ENCODE results near the gene FHIT.

The FHIT gene

DNA sequence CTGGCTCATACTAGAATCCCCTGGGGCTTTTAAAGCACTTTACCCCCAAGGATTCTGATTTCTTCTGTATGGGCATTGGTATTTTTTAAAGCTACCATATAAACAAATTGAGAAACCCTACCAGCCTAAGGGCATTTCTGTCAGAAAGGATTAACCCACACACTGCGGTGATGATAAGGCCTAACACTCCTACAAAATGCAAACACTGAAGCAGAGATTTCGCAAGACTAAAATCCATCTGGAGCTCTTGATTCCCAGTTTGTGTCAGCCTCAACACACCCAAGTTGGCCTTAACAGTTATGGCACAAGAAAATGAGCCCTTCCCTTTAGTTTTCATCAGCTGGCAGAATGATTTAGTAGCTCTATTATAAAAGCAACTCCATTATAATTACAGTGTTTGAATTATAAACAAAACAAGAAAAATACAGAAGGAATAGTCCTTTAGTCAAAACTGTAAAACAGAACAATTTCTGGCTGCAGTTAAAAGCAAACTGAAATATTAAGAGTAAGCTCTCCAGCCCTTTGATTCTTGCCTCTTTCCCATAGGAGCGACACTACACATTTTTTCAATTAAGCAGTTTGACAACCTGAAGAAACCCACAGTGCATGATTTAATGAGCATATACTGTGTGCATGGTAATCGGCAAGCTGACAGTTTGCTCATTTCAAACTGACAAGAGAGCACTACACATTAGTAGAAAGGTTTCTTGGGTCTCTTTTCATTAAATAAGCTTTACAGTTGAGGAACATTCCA lies 441.2 kb downstream of the FHIT start:
- no peak for DNase-seq

GRCh38 chr3:60803216-60804173 lies 447.8 kb downstream of the FHIT start:
- no peak for DNase-seq

DNA sequence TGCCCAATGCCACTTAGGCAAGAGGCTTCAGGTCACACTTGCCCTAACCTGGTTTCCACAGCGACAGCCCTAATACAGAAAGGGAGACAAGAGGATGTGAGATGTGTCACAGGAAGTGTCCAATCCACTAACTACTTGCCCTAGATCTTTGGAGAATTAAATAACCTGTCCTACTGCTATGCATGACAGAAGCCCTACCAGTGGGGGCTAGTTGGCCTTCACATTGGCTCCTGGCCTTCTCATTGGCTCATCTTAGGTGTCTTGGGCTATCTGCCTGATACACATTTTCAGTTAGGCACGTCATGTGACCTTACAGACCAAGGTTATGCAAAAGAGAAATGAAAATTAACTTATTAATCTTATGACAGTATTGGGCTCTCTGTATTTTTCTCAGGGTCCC lies 449.9 kb downstream of the FHIT start:
- DNase-seq, result no peak

- DNase-seq, result no peak
Measured at GRCh38 chr3:60798456-60798855, 452.8 kb downstream of the FHIT start.

DNA sequence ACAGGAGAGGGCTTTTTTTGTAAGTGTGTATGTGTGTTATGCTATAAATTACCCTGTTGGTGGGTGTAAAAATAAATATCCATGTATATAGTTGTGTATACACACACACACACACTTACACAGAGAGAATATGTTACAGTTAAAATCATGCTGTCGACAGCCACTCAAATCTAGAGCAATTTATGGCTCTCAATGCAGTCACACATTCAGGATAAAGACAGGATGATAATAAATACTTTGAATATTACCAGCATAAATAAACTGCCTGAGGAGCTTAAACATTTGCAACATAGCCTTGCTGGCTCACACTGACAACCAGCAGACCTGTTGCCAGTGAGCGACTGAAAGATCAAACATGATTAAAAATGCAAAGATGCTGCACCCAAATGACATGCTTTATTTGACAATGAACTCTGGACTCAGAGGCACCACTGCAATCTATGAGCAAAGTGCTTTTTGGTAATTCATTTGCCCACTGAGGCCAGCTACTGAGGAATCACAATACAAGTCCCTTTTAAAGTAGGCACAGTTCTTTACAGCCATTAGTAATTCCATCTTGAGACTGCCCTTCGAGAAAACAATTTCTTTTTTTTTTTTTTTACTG lies 458.9 kb downstream of the FHIT start:
- no peak for DNase-seq

DNA sequence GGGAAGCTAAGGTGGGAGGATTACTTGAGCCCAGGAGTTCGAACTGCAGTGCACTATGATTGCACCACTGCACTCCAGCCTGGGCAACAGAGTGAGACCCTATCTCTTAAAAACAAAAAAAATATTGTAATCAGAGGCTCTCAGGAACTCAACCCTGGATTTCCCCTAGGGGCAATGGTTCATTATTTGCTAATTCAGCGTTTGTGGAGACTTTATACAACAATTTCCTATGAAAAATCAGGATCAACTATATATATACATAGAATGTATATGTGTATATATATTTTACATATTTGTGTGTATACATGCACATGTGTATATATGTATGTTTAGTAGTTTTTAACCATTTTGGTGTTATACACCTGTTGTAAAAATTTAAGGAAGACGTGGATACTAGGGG lies 463.1 kb downstream of the FHIT start:
- no peak for DNase-seq

DNA sequence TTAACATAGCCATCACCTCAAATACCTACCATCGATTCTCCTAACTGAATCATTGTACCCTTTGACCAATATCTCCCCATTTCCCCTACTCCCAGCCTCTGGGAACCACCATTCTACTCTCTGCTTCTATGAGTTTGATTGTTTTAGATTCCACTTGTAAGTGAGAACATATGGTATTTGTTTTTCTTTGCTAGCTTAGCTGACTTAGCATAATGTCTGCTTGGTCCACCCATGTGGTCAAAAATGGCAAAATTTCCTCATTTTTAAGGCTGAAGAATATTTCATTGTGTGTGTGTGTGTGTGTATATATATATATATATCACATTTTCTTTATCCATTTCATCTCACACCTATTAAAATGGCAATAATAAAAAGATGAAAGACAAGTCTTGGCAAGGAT lies 469.3 kb downstream of the FHIT start:
- no peak for DNase-seq

DNA sequence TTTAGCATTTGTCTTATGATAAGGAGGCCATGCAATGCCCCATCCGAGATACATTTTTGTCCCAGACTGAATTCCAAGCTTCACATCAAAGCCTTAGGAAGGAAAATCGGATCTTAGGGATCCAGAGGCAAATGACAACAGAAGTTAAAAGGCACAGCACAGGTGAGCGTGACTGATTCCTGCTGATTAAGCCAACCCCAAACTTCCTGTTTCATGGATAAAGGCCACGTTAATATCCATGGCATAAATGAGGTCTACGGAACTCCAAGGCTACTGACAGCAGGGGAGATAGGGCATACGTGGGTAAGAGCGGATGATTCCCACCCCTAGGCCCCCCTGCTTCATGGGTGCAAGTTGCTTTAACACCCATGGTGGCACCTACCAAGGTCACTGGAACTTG lies 471.6 kb downstream of the FHIT start:
- DNase-seq, result no peak

DNA sequence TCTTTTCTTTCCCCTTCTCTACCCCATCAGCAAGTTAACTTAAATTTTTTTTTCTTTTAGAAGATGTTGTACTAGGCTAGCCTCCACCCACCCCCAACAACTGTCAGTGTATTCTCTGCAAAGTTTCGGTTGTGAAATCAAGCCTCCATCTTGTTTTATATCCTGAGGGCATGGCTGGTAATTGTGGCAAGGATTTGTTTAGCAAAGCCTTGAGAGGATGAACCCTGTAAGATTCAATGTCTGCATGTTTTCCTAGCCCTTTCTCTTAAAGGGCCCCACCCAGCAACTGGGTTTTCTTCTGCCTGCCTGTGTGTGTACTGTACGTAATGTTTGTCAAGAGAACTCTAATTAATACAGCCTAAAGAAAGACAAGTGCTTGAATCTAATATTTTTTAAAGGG lies 475.3 kb downstream of the FHIT start:
- no peak for DNase-seq

GRCh38 chr3:60774617-60775016 lies 476.6 kb downstream of the FHIT start:
- no peak for DNase-seq

GRCh38 chr3:60772584-60772983 lies 478.7 kb downstream of the FHIT start:
- no peak for DNase-seq

DNA sequence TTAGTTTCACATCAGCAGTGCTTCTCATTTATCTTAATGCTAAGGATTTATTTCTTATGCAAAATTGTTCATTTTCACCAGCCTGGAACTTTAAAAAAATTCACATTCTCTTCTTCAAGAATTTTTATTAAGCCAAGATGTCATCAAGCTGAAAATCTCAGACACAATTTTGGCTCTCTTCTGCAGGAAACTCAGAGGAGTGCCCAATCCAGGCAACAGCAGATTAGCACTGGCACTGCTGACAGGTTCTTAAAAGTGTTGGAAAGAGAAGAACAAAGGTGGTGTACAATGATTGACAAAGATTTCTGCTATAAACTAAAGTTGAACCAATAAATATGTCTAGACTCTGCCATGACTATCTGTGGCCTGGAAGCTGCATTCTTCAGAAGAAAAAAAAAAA lies 479.5 kb downstream of the FHIT start:
- no peak for DNase-seq

DNA sequence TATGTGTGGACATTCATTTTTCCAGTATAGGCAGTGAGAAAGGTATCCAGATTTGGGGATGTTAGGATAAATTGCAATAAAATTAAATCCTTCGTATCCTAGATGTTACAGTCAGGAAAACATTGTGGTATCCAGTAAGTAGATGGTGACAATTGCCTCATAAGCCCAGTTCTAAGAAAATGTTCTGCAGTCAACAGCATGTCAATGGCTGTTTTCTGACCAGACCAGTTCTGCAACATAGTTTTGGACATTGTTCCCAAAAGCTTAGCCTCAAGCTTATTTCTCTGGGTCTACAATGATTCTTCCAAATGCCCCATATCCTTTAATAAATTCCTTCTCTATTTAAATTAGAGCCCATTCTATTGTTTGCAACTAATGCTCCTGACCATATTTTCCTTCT lies 480.7 kb downstream of the FHIT start:
- no peak for DNase-seq

DNA sequence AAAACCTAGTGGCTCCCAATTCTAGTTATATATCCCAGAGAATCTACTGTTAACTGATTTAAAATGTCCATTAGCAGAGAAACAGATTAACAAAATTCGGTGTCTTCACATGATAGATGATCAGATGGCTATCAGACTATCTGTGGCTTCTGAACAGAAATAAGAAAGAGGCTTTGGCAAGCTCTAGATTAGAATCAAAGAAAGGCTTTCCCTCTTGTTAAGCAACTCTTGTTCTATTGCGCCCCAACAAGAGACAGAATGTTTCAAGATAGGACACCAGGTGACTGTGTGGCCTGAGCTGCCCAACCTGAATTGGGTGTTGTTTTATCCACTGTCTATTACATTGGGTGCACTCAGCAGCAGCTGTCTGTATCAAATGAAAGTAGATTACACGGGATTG lies 483.7 kb downstream of the FHIT start:
- no peak for DNase-seq

DNA sequence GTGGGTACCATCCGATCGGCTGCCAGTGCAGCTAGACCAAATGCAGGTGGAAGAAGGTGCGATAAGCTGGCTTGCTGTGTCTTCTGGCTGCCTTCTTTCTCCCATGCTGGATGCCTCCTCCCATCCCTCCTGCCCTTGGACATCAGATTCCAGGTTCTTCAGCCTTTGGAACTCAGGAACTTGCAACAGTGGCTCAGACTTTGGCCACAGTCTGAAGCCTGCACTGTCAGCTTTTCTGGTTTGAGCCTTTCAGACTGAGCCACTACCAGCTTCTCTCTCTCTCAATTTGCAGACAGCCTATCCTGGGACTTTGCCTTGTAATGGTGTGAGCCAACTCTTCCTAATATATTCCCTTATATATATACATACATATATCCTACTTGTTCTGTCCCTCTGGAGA lies 485.5 kb downstream of the FHIT start:
- DNase-seq, result no peak

- no peak for DNase-seq
Measured at GRCh38 chr3:60764870-60765269, 486.4 kb downstream of the FHIT start.

GRCh38 chr3:60760145-60760544 lies 491.1 kb downstream of the FHIT start:
- DNase-seq, result no peak

DNA sequence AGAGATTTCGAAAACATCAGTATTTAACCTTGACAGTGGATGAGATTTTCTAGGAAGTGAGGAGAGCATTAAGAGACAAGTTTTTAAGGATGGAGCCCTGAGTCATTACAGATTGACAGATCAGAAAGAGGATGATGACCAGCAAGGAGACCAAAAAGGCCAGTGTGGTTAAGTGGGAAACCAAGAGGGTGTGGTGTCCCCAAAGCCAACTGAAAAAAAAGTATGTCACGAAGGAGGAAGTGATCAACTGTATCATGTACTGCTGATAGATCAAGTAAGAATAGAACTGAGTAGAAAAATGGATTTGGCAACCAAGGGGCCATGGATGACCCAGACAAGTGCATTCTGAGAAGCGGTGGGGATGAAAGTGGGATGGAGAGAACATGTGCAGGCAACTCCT lies 491.8 kb downstream of the FHIT start:
- no peak for DNase-seq

DNA sequence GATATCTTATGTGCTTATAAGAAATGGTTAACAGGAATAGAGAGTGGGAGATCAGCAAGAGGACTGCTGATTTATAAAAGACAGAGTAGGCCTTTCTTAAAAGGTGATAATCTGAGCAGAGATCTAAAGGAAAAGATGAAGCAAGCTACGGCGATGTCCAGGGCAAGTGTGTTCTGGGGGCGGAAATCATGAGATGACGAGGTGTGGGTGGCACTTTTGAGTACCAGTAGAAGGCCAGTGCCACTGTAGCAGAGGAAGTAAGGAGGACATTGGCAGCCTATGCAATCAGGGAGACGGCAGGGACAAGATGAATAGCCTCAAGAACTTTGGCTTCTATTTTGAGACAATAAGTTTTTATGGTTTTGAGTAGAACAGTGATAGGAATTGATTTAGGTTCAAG lies 492.4 kb downstream of the FHIT start:
- no peak for DNase-seq

- no peak for DNase-seq
Measured at GRCh38 chr3:60758171-60758570, 493.1 kb downstream of the FHIT start.

- no peak for DNase-seq
Measured at GRCh38 chr3:60757724-60758123, 493.5 kb downstream of the FHIT start.

- no peak for DNase-seq
Measured at GRCh38 chr3:60756241-60757030, 494.8 kb downstream of the FHIT start.

DNA sequence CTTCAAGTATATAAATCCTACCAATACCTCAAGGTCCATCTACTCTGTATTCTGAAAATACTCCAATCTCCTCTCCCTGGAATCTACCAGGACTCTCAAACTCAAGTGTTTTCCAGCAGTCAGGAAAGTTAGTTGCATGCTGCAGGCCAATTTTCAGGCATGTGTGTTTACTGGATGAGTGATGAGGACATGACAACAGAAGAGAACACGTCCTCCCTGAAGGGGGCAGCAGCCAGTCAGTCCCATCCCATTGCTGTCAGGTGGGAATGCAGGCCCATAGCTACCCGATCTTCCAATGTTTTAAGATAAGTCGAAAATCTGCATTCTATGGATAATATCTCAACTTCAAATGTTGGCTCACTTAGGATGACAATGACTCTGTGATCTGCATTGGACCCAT lies 496.2 kb downstream of the FHIT start:
- DNase-seq, result no peak

Measured in stimulated activated CD4-positive, alpha-beta T cell treated with anti-CD3 and anti-CD28 coated beads, Interleukin-4, amount 100 ng/mL, for 24 hours (primary cell).